Nephron (organoid): ENCODE results near the gene L3MBTL1.

Experiments used
- H3K27ac Mint-ChIP-seq, 3 experiments: 2 replicates each; pipeline ENCODE4 v1.8.0; 2020; ENCODE audit warnings: mixed read lengths in 3 of 3, mild to moderate bottlenecking in 2 of 3, moderate library complexity in 1 of 3
- H3K27me3 Mint-ChIP-seq: 2 replicates; pipeline ENCODE4 v1.8.0; 2021; ENCODE audit warnings: low read depth, mild to moderate bottlenecking, moderate library complexity, mixed read lengths
- H3K36me3 Mint-ChIP-seq: 2 replicates; pipeline ENCODE4 v1.8.0; 2020; ENCODE audit warnings: low read depth, mixed read lengths
- H3K4me1 Mint-ChIP-seq: 2 replicates; pipeline ENCODE4 v1.8.0; 2020; ENCODE audit warnings: mixed read lengths
- H3K4me3 Mint-ChIP-seq, 3 experiments: 2 replicates each; pipeline ENCODE4 v1.8.0; 2020; ENCODE audit warnings: mild to moderate bottlenecking in 3 of 3, mixed read lengths in 3 of 3, moderate library complexity in 2 of 3
- H3K9me3 Mint-ChIP-seq: 2 replicates; pipeline ENCODE4 v1.8.0; 2020; ENCODE audit warnings: mixed read lengths
- TF ChIP-seq, protein P1 (sequence below), 3 experiments: fragments of 200-600 bp; sonication (generic); IDR thresholded peaks; one replicate each; pipeline ENCODE4 v1.5.0; 2021; ENCODE audit warnings: antibody characterized with exemption in 3 of 3; ENCODE audit not compliant: unreplicated experiment in 3 of 3

The L3MBTL1 gene

GRCh38 chr20:43542161-43542560, 34.7 kb downstream of the L3MBTL1 start:
- H3K27me3 Mint-ChIP-seq: peaks cover 5% of the 10 kb centered on the region
- H3K36me3 Mint-ChIP-seq: peaks cover 27% of the 10 kb centered on the region
- no peak overlapping the region for H3K27ac Mint-ChIP-seq
- no peaks in the 10 kb centered on the region for H3K4me1 Mint-ChIP-seq
- TF ChIP-seq, protein P1, sequence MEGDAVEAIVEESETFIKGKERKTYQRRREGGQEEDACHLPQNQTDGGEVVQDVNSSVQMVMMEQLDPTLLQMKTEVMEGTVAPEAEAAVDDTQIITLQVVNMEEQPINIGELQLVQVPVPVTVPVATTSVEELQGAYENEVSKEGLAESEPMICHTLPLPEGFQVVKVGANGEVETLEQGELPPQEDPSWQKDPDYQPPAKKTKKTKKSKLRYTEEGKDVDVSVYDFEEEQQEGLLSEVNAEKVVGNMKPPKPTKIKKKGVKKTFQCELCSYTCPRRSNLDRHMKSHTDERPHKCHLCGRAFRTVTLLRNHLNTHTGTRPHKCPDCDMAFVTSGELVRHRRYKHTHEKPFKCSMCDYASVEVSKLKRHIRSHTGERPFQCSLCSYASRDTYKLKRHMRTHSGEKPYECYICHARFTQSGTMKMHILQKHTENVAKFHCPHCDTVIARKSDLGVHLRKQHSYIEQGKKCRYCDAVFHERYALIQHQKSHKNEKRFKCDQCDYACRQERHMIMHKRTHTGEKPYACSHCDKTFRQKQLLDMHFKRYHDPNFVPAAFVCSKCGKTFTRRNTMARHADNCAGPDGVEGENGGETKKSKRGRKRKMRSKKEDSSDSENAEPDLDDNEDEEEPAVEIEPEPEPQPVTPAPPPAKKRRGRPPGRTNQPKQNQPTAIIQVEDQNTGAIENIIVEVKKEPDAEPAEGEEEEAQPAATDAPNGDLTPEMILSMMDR (IDR thresholded peaks at IDR 0.05; ENCODE audit: unreplicated experiment in 3 of 3): no peak
- H3K4me3 Mint-ChIP-seq: no peak overlapping the region
- H3K9me3 Mint-ChIP-seq: peaks cover 4% of the 10 kb centered on the region

DNA sequence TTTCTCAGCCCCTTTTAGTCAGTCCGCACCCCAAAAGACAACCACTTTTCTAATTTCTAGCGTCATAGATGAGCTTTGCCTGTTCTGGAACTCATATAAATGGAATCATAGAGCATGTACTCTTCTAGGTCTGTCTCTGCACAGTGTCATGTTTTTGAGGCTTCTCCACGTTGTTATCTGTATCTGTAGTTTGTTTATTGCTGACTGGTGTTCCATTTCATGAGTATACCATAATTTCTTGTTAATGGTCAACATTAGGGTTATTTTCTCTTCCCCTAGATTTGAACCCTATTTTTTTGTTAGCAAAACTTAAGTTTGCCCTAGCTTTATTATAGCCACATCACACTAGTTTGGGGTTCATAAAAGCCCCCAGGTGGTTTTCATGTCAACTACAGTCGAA, 35.2 kb downstream of the L3MBTL1 start:
- no peaks in the 10 kb centered on the region for H3K4me1 Mint-ChIP-seq

DNA sequence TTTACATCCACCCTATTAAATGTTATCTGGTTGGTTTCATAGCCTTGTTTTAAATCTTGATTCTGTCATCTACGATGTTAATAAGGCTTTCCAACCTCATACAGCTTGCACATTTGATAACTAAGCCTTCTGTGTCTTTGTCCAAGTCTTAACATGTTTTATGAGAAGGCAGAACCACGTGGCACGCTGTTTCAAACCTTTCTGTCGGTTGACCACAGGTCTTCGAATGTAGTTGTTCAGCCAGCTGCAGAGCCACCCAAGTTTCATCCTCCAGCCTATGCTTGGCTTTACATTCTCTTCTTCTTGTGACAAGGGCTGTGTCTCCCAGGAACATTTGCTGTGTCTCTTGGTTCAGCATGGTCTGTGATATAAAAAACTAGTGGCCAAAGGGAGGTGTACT, 35.6 kb downstream of the L3MBTL1 start:
- Mint-ChIP-seq H3K4me1 (no peaks in the 10 kb centered on the region), H3K27ac (no peak overlapping the region)
- TF ChIP-seq, protein P1 (IDR thresholded peaks at IDR 0.05; ENCODE audit: unreplicated experiment in 3 of 3): no peak

More for the DNA sequence above, 35.2 kb downstream of the L3MBTL1 start:
- Mint-ChIP-seq H3K27me3 (peaks cover 9% of the 10 kb centered on the region), H3K9me3 (peaks cover 10% of the 10 kb centered on the region), H3K36me3 (peaks cover 32% of the 10 kb centered on the region), H3K27ac (no peak overlapping the region), H3K4me3 (no peak overlapping the region)
- TF ChIP-seq, protein P1 (IDR thresholded peaks at IDR 0.05; ENCODE audit: unreplicated experiment in 3 of 3): no peak

DNA sequence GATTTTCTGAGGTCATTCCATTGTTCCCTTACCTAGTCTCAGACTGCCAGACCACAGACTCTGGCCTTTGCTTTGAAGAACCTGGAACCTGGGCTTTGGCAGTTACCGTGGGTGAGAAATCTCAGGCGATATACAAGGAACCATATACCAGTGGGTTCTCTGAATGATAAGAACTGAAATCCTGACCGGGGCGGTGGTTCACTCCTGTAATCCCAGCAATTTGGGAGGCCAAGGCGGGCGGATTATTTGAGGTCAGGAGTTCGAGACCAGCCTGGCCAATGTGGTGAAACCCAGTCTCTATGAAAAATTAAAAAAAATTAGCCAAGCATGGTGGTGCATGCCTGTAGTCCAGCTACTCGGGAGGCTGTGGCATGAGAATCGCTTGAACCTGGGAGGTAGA, 37.0 kb downstream of the L3MBTL1 start:
- Mint-ChIP-seq H3K27me3 (peaks cover 5% of the 10 kb centered on the region), H3K4me3 (no peak overlapping the region), H3K4me1 (no peaks in the 10 kb centered on the region), H3K27ac (no peak overlapping the region), H3K9me3 (peaks cover 15% of the 10 kb centered on the region), H3K36me3 (peaks cover 45% of the 10 kb centered on the region)
- TF ChIP-seq, protein P1 (IDR thresholded peaks at IDR 0.05; ENCODE audit: unreplicated experiment in 3 of 3): no peak

More for the DNA sequence above, 35.6 kb downstream of the L3MBTL1 start:
- peaks cover 37% of the 10 kb centered on the region for H3K36me3 Mint-ChIP-seq
- H3K27me3 Mint-ChIP-seq: peaks cover 9% of the 10 kb centered on the region
- no peak overlapping the region for H3K4me3 Mint-ChIP-seq
- H3K9me3 Mint-ChIP-seq: peaks cover 14% of the 10 kb centered on the region

GRCh38 chr20:43545837-43546578, 38.5 kb downstream of the L3MBTL1 start:
- H3K9me3 Mint-ChIP-seq: peaks cover 15% of the 10 kb centered on the region

More at GRCh38 chr20:43545837-43546578, 38.5 kb downstream of the L3MBTL1 start:
- Mint-ChIP-seq H3K4me3 (no peak overlapping the region), H3K27me3 (peaks cover 5% of the 10 kb centered on the region), H3K36me3 (peaks cover 45% of the 10 kb centered on the region), H3K4me1 (no peaks in the 10 kb centered on the region), H3K27ac (no peak overlapping the region)
- TF ChIP-seq, protein P1 (IDR thresholded peaks at IDR 0.05; ENCODE audit: unreplicated experiment in 3 of 3): no peak
